Measurements from ENCODE around the gene NOXA1.

GRCh38 chr9:137387891-137388560 lies 35.2 kb upstream of the NOXA1 start:
- no peak for TF ChIP-seq CTCF (IDR thresholded peaks at IDR 0.05; ENCODE audit: poor library complexity, severe bottlenecking)
- no peak for TF ChIP-seq EP300 (conservative IDR thresholded peaks at IDR 0.05; ENCODE audit: poor library complexity, severe bottlenecking)
- no peak for TF ChIP-seq EZH2 (IDR thresholded peaks at IDR 0.05; ENCODE audit: borderline replicate concordance, insufficient read depth, low read length, poor library complexity, severe bottlenecking)
- TF ChIP-seq REST (IDR thresholded peaks at IDR 0.05; ENCODE audit: borderline replicate concordance) = no peak
- TF ChIP-seq SMC3 (conservative IDR thresholded peaks at IDR 0.05; ENCODE audit: poor library complexity) = no peak
- no peak for TF ChIP-seq POLR2AphosphoS5 (IDR thresholded peaks at IDR 0.05)

All from neural cell (in vitro differentiated cells).